GM23338 (cell line): Measurements from ENCODE around the gene CCDC40. TPM values are rescaled to one million over a fixed set of nuclear protein-coding genes. Genes with fewer than 3 reads are reported as not detected.

ENCODE experiments used
- ATAC-seq: fragments of 200-7000 bp; cut with Tn5 transposase; 3 replicates; pipeline ENCODE4 v1.9.1; 2020
- DNase-seq: peaks from one replicate; pipeline ENCODE4 v3.0.0-alpha.2; 2015; ENCODE audit warnings: low spot score
- H2AFZ ChIP-seq: fragments of 200-600 bp; sonication (generic); 2 replicates; pipeline ENCODE4 v1.8.0; 2016; ENCODE audit warnings: antibody characterized with exemption, mild to moderate bottlenecking, moderate library complexity
- H3F3A ChIP-seq: fragments of 200-600 bp; sonication (generic); replicated peaks from 2 replicates; pipeline ENCODE4 v1.8.0; 2017; ENCODE audit warnings: antibody characterized with exemption, mixed run types, low read depth
- H3K27ac ChIP-seq: fragments of 200-600 bp; sonication (generic); 2 replicates; pipeline ENCODE4 v1.6.1; 2016; ENCODE audit warnings: low read depth
- H3K27me3 ChIP-seq: fragments of 200-600 bp; sonication (generic); 2 replicates; pipeline ENCODE4 v1.8.0; 2016; ENCODE audit warnings: mild to moderate bottlenecking, mixed run types, moderate library complexity; ENCODE audit not compliant: insufficient read depth
- H3K36me3 ChIP-seq: fragments of 200-600 bp; sonication (generic); 2 replicates; pipeline ENCODE4 v1.8.0; 2016; ENCODE audit warnings: mild to moderate bottlenecking; ENCODE audit not compliant: insufficient read depth
- H3K4me1 ChIP-seq: fragments of 200-600 bp; sonication (generic); 2 replicates; pipeline ENCODE4 v1.8.0; 2016; ENCODE audit warnings: mild to moderate bottlenecking, moderate library complexity; ENCODE audit not compliant: insufficient read depth
- H3K4me2 ChIP-seq: fragments of 200-600 bp; sonication (generic); 2 replicates; pipeline ENCODE4 v1.7.1; 2017; ENCODE audit warnings: mixed run types
- H3K4me3 ChIP-seq: fragments of 200-600 bp; sonication (generic); 2 replicates; pipeline ENCODE4 v1.6.1; 2016; ENCODE audit warnings: mixed run types
- H3K79me2 ChIP-seq: fragments of 200-600 bp; sonication (generic); replicated peaks from 2 replicates; pipeline ENCODE4 v1.8.0; 2017; ENCODE audit warnings: mild to moderate bottlenecking; ENCODE audit not compliant: insufficient read depth
- H3K9me2 ChIP-seq: fragments of 200-600 bp; sonication (generic); 2 replicates; pipeline ENCODE4 v1.8.0; 2017; ENCODE audit not compliant: insufficient read depth
- H4K20me1 ChIP-seq: fragments of 200-600 bp; sonication (generic); replicated peaks from 2 replicates; pipeline ENCODE4 v1.8.0; 2017; ENCODE audit warnings: mild to moderate bottlenecking; ENCODE audit not compliant: insufficient read depth
- H3K27ac Mint-ChIP-seq: 2 replicates; pipeline ENCODE4 v1.8.0; 2020; ENCODE audit warnings: inconsistent platforms, mild to moderate bottlenecking, moderate library complexity, mixed read lengths
- H3K27me3 Mint-ChIP-seq: 3 replicates; pipeline ENCODE4 v1.8.0; 2022; ENCODE audit warnings: low read depth, mild to moderate bottlenecking, moderate library complexity, mixed read lengths, inconsistent platforms; ENCODE audit not compliant: insufficient read depth, poor library complexity
- H3K36me3 Mint-ChIP-seq: 3 replicates; pipeline ENCODE4 v1.8.0; 2021; ENCODE audit warnings: low read depth, mild to moderate bottlenecking, inconsistent platforms, moderate library complexity, mixed read lengths
- H3K4me1 Mint-ChIP-seq: 3 replicates; pipeline ENCODE4 v1.8.0; 2020; ENCODE audit warnings: mild to moderate bottlenecking, inconsistent platforms, mixed read lengths
- H3K4me3 Mint-ChIP-seq: 3 replicates; pipeline ENCODE4 v1.8.0; 2021; ENCODE audit warnings: moderate library complexity, mild to moderate bottlenecking, inconsistent platforms, mixed read lengths
- H3K9me3 Mint-ChIP-seq: 3 replicates; pipeline ENCODE4 v1.8.0; 2020; ENCODE audit warnings: moderate library complexity, mild to moderate bottlenecking, inconsistent platforms, mixed read lengths
- CREB1 ChIP-seq: fragments of 250-450 bp; sonication (Bioruptor Pico); IDR thresholded peaks from 2 replicates; pipeline ENCODE4 v1.5.0; 2020; ENCODE audit warnings: low read depth, mild to moderate bottlenecking, moderate library complexity
- CTCF ChIP-seq, 2 experiments: fragments of 200-600 bp in 1 of 2; sonication (generic) in 1 of 2; conservative IDR thresholded peaks; 2 replicates each; pipeline versions ENCODE4 v1.5.1 to v1.6.1; 2016 to 2017; ENCODE audit warnings: antibody characterized with exemption in 2 of 2, low read depth in 2 of 2, mild to moderate bottlenecking in 2 of 2, moderate library complexity in 1 of 2
- ETS1 ChIP-seq: IDR thresholded peaks from 2 replicates; pipeline ENCODE4 v1.6.1; 2016; ENCODE audit warnings: antibody characterized with exemption
- EZH2 ChIP-seq: fragments of 200-600 bp; sonication (generic); IDR thresholded peaks from one replicate; pipeline ENCODE4 v1.8.0; 2017; ENCODE audit warnings: antibody characterized with exemption, mild to moderate bottlenecking, low read depth; ENCODE audit not compliant: unreplicated experiment
- EZH2phosphoT487 ChIP-seq: fragments of 200-600 bp; sonication (generic); IDR thresholded peaks from one replicate; pipeline ENCODE4 v1.8.1; 2018; ENCODE audit warnings: antibody characterized with exemption; ENCODE audit not compliant: unreplicated experiment
- STAT1 ChIP-seq: IDR thresholded peaks from one replicate; pipeline ENCODE4 v1.6.1; 2016; ENCODE audit warnings: antibody characterized with exemption; ENCODE audit not compliant: unreplicated experiment
- ZNF114 ChIP-seq: fragments of 250-450 bp; sonication (Bioruptor Pico); IDR thresholded peaks from 2 replicates; pipeline ENCODE4 v1.5.0; 2020; ENCODE audit warnings: mild to moderate bottlenecking, moderate library complexity
- ZNF331 ChIP-seq: fragments of 250-450 bp; sonication (Bioruptor Pico); IDR thresholded peaks from 2 replicates; pipeline ENCODE4 v1.5.0; 2020; ENCODE audit warnings: low read depth, mild to moderate bottlenecking, moderate library complexity
- ZNF462 ChIP-seq: fragments of 250-450 bp; sonication (Bioruptor Pico); IDR thresholded peaks from 2 replicates; pipeline ENCODE4 v1.5.0; 2020; ENCODE audit warnings: mild to moderate bottlenecking, moderate library complexity
- polyA plus RNA-seq: library from polyadenylated mRNA; unstranded; fragments of >200 nt; fragmentation: Nextera tagmentation; extraction: Ambion mirVana; gene quantifications from 2 replicates; pipeline ENCODE4 v1.2.1, GENCODE V29; 2016
- total RNA-seq: library from RNA; depleted of rRNA; stranded (reverse); fragments of >200 nt; shearing (Covaris generic); gene quantifications from 2 replicates; pipeline ENCODE4 v1.2.3, GENCODE V29; 2014

CCDC40 gene
- total and polyA plus RNA-seq, 2 experiments from 2014 or later = 7.6 to 8.1 TPM

GRCh38 chr17:80109713-80110446 is 73.4 kb downstream of the CCDC40 start (continued):
- no peak for TF ChIP-seq EZH2phosphoT487
- TF ChIP-seq STAT1 = no peak
- no peak for TF ChIP-seq ZNF331
- no peak for TF ChIP-seq CTCF (conservative IDR thresholded peaks at IDR 0.05; ENCODE audit: low read depth in 2 of 2)

- peaks cover 14% of the 10 kb centered on the region for H3K4me1 Mint-ChIP-seq
- H3K4me3 ChIP-seq = no peak overlapping the region
- no peak for DNase-seq
- TF ChIP-seq CTCF (conservative IDR thresholded peaks at IDR 0.05; ENCODE audit: low read depth in 2 of 2) (no peak), ETS1 (no peak), EZH2phosphoT487 (no peak), ZNF114 (no peak), STAT1 (no peak), EZH2 (no peak), ZNF331 (no peak), CREB1 (CRISPR knock-in tag) (no peak), ZNF462 (CRISPR knock-in tag) (no peak)
These were observed 74.0 kb downstream of the CCDC40 start for GRCh38 chr17:80110447-80110812.

More at GRCh38 chr17:80110447-80110812, 74.0 kb downstream of the CCDC40 start:
- Mint-ChIP-seq H3K27me3 (peaks cover 2% of the 10 kb centered on the region), H3K36me3 (peaks cover 19% of the 10 kb centered on the region), H3K4me3 (no peak overlapping the region), H3K27ac (no peak overlapping the region), H3K9me3 (no peaks in the 10 kb centered on the region; the same call in 1 of the 3 replicates)
- peaks cover 3% of the 10 kb centered on the region; the same call in 1 of the 2 replicates for H3K4me1 ChIP-seq
- ATAC-seq = no peak
- no peaks in the 10 kb centered on the region; the same call in 1 of the 2 replicates for H3K36me3 ChIP-seq
- no peaks in the 10 kb centered on the region for H4K20me1 ChIP-seq
- H3K4me2 ChIP-seq = no peak overlapping the region
- H3K9me2 ChIP-seq = no peaks in the 10 kb centered on the region
- H3K79me2 ChIP-seq = no peaks in the 10 kb centered on the region
- H3K27ac ChIP-seq = no peak overlapping the region
- no peaks in the 10 kb centered on the region for H3K27me3 ChIP-seq
- H3F3A ChIP-seq = 0 out of 2 replicates have a peak, but pooled peaks cover 5% of the 10 kb centered on the region
- H2AFZ ChIP-seq = no peak overlapping the region
